NCI-H1436 treated with DMSO at 0.1 percent for 48 hours (cell line): ENCODE measurements around the gene NCOA3.

Experiments used
- DNase-seq: peaks from one replicate; lab custom pipeline; 2025; lab: John Stamatoyannopoulos, UW

NCOA3 gene

GRCh38 chr20:47597090-47597489, 95.4 kb downstream of the NCOA3 start:
- no peak for DNase-seq

GRCh38 chr20:47598911-47599744, 97.4 kb downstream of the NCOA3 start:
- DNase-seq: no peak

- no peak for DNase-seq
Observed at GRCh38 chr20:47600967-47601547, 99.4 kb downstream of the NCOA3 start.

GRCh38 chr20:47603260-47603659, 101.6 kb downstream of the NCOA3 start:
- no peak for DNase-seq

GRCh38 chr20:47605673-47606413, 104.2 kb downstream of the NCOA3 start:
- peak; percentile 67 for DNase-seq

- peak; percentile 67 for DNase-seq
Observed at GRCh38 chr20:47606414-47606982, 104.8 kb downstream of the NCOA3 start.

- DNase-seq: no peak
Observed at GRCh38 chr20:47606983-47607613, 105.4 kb downstream of the NCOA3 start.

GRCh38 chr20:47609001-47609400, 107.3 kb downstream of the NCOA3 start:
- no peak for DNase-seq

GRCh38 chr20:47610247-47610944, 108.7 kb downstream of the NCOA3 start:
- DNase-seq: peak; percentile 4

GRCh38 chr20:47610945-47611250, 109.2 kb downstream of the NCOA3 start:
- no peak for DNase-seq

GRCh38 chr20:47611785-47612184, 110.1 kb downstream of the NCOA3 start:
- no peak for DNase-seq

- peak; percentile 1 for DNase-seq
Observed at GRCh38 chr20:47612670-47613069, 111.0 kb downstream of the NCOA3 start.

- no peak for DNase-seq
Observed at GRCh38 chr20:47614703-47615309, 113.1 kb downstream of the NCOA3 start.

GRCh38 chr20:47618479-47618878, 116.8 kb downstream of the NCOA3 start:
- no peak for DNase-seq

GRCh38 chr20:47620808-47621805, 119.4 kb downstream of the NCOA3 start:
- no peak for DNase-seq

GRCh38 chr20:47622118-47622665, 120.5 kb downstream of the NCOA3 start:
- DNase-seq: no peak

GRCh38 chr20:47623206-47623605, 121.5 kb downstream of the NCOA3 start:
- no peak for DNase-seq

GRCh38 chr20:47627540-47627939, 125.9 kb downstream of the NCOA3 start:
- DNase-seq: no peak

- DNase-seq: no peak
Observed at GRCh38 chr20:47629907-47630306, 128.2 kb downstream of the NCOA3 start.

GRCh38 chr20:47631078-47631477, 129.4 kb downstream of the NCOA3 start:
- DNase-seq: no peak
